SK-N-SH (cell line): ENCODE measurements around the gene MGRN1. TPM values are rescaled to one million over a fixed set of nuclear protein-coding genes. Genes with fewer than 3 reads are reported as not detected.

Experiments used
- CTCF ChIA-PET: fragments of 300-600, 350-600 bp; formaldehyde crosslinking; extraction: SDS; loops from one replicate; lab custom pipeline; 2021; lab: Yijun Ruan, JAX
- POLR2A ChIA-PET: fragments of 350-600 bp; sonication (Branson Sonifier 250); formaldehyde crosslinking; extraction: SDS; loops from one replicate; lab custom pipeline; 2020; ENCODE audit warnings: antibody characterized with exemption, inconsistent platforms; lab: Yijun Ruan, JAX
- DNase-seq: peaks from one replicate; pipeline ENCODE4 v3.0.0; 2012
- H2AFZ ChIP-seq: fragments of 200-600 bp; sonication (generic); 2 replicates; pipeline ENCODE4 v1.8.1; 2016; ENCODE audit warnings: antibody characterized with exemption, mild to moderate bottlenecking, low read depth
- H3F3A ChIP-seq: fragments of 200-600 bp; sonication (generic); replicated peaks from 2 replicates; pipeline ENCODE3; 2016; ENCODE audit warnings: antibody characterized with exemption, mild to moderate bottlenecking; ENCODE audit not compliant: insufficient read depth
- H3K27ac ChIP-seq, 2 experiments: fragments of 200-500 bp in 1 of 2; fragments of 200-600 bp in 1 of 2; sonication (Bioruptor generic) in 1 of 2; sonication (generic), shearing (Covaris generic) in 1 of 2; 2 replicates each; pipeline versions ENCODE4 v1.5.1 to v1.6.1; 2014 to 2016; ENCODE audit warnings: low read depth in 2 of 2, inconsistent platforms in 1 of 2, low read length in 1 of 2, mild to moderate bottlenecking in 1 of 2, mixed read lengths in 1 of 2
- H3K27me3 ChIP-seq: fragments of 200-600 bp; sonication (generic), shearing (Covaris generic); 2 replicates; pipeline ENCODE4 v1.6.1; 2016; ENCODE audit warnings: mixed run types; ENCODE audit not compliant: insufficient read depth
- H3K36me3 ChIP-seq, 2 experiments: fragments of 200-500 bp in 1 of 2; fragments of 200-600 bp in 1 of 2; sonication (Bioruptor generic) in 1 of 2; sonication (generic) in 1 of 2; replicated peaks in 1 of 2; 2 replicates each; pipeline versions ENCODE3 to v1.5.1; 2014 to 2016; ENCODE audit warnings: low read length in 1 of 2, mild to moderate bottlenecking in 1 of 2; ENCODE audit not compliant: insufficient read depth in 2 of 2, control insufficient read depth in 1 of 2
- H3K4me1 ChIP-seq, 2 experiments: fragments of 200-500 bp in 1 of 2; fragments of 200-600 bp in 1 of 2; sonication (Bioruptor generic) in 1 of 2; sonication (generic), shearing (Covaris generic) in 1 of 2; 2 replicates each; pipeline versions ENCODE4 v1.5.1 to v1.6.1; 2014 to 2016; ENCODE audit warnings: low read depth in 1 of 2, low read length in 1 of 2, mixed run types in 1 of 2; ENCODE audit not compliant: insufficient read depth in 2 of 2, control insufficient read depth in 1 of 2
- H3K4me2 ChIP-seq: fragments of 200-600 bp; sonication (generic), shearing (Covaris generic); 2 replicates; pipeline ENCODE4 v1.6.1; 2017; ENCODE audit warnings: mixed run types
- H3K4me3 ChIP-seq, 2 experiments: fragments of 200-500 bp in 1 of 2; fragments of 200-600 bp in 1 of 2; sonication (Bioruptor generic) in 1 of 2; sonication (generic), shearing (Covaris generic) in 1 of 2; 2 replicates each; pipeline versions ENCODE4 v1.5.1 to v1.8.1; 2014 to 2016; ENCODE audit warnings: low read depth in 2 of 2, inconsistent platforms in 1 of 2, low read length in 1 of 2, mild to moderate bottlenecking in 1 of 2, mixed read lengths in 1 of 2, moderate library complexity in 1 of 2
- H3K79me2 ChIP-seq: fragments of 200-600 bp; sonication (generic); 2 replicates; pipeline ENCODE4 v1.8.1; 2017; ENCODE audit warnings: mild to moderate bottlenecking; ENCODE audit not compliant: insufficient read depth
- H3K9ac ChIP-seq: fragments of 200-600 bp; sonication (generic); 2 replicates; pipeline ENCODE4 v1.6.1; 2017; ENCODE audit warnings: mixed run types
- H3K9me2 ChIP-seq: fragments of 200-600 bp; sonication (generic); 2 replicates; pipeline ENCODE4 v1.6.1; 2017; ENCODE audit warnings: mixed run types
- H3K9me3 ChIP-seq: fragments of 200-600 bp; sonication (generic); 2 replicates; pipeline ENCODE4 v1.6.1; 2017; ENCODE audit warnings: mixed run types, mild to moderate bottlenecking, moderate library complexity
- H4K20me1 ChIP-seq: fragments of 200-600 bp; sonication (generic); 2 replicates; pipeline ENCODE4 v1.6.1; 2017; ENCODE audit warnings: mild to moderate bottlenecking, mixed run types; ENCODE audit not compliant: insufficient read depth
- CHD2 ChIP-seq: fragments of 150-350 bp; IDR thresholded peaks from 2 replicates; pipeline ENCODE4 v1.6.1; 2018; ENCODE audit warnings: low read length; ENCODE audit not compliant: partially characterized antibody
- CTCF ChIP-seq: fragments of 200-600 bp; sonication (generic); IDR thresholded peaks from 2 replicates; pipeline ENCODE4 v1.6.1; 2017; ENCODE audit warnings: antibody characterized with exemption, mild to moderate bottlenecking, moderate library complexity
- ELF1 ChIP-seq: IDR thresholded peaks from 2 replicates; pipeline ENCODE4 v1.4.0; 2012
- FOSL2 ChIP-seq: IDR thresholded peaks from 2 replicates; pipeline ENCODE4 v1.4.0; 2012; ENCODE audit warnings: low read depth, mild to moderate bottlenecking, moderate library complexity, borderline replicate concordance
- IRF3 ChIP-seq: fragments of 150-350 bp; IDR thresholded peaks from 2 replicates; pipeline ENCODE4 v1.6.1; 2016; ENCODE audit warnings: mild to moderate bottlenecking, low read depth, low read length
- MAX ChIP-seq: IDR thresholded peaks from 2 replicates; pipeline ENCODE4 v1.4.0; 2012; ENCODE audit warnings: low read depth
- MEF2A ChIP-seq: IDR thresholded peaks from 2 replicates; pipeline ENCODE4 v1.4.0; 2012; ENCODE audit warnings: low read depth, borderline replicate concordance
- MXI1 ChIP-seq: IDR thresholded peaks from 2 replicates; pipeline ENCODE4 v1.6.1; 2012; ENCODE audit warnings: mild to moderate bottlenecking, low read depth, low read length, improper control_type of control experiment
- NFIC ChIP-seq: IDR thresholded peaks from 2 replicates; pipeline ENCODE4 v1.4.0; 2012; ENCODE audit warnings: borderline replicate concordance
- PBX3 ChIP-seq: IDR thresholded peaks from 2 replicates; pipeline ENCODE4; 2012
- POLR2AphosphoS5 ChIP-seq: IDR thresholded peaks from 2 replicates; pipeline ENCODE4 v1.6.1; 2012; ENCODE audit warnings: low read depth, low read length
- REST ChIP-seq: IDR thresholded peaks from 2 replicates; pipeline ENCODE4 v1.6.1; 2012; ENCODE audit warnings: mild to moderate bottlenecking, low read depth, low read length, moderate library complexity
- RXRA ChIP-seq: IDR thresholded peaks from 2 replicates; pipeline ENCODE4 v1.4.0; 2012; ENCODE audit warnings: low read depth, mild to moderate bottlenecking, borderline replicate concordance
- SMC3 ChIP-seq: IDR thresholded peaks from 2 replicates; pipeline ENCODE4 v1.6.1; 2012; ENCODE audit warnings: low read depth, low read length, improper control_type of control experiment
- TAF1 ChIP-seq: IDR thresholded peaks from 2 replicates; pipeline ENCODE4 v1.6.1; 2012; ENCODE audit warnings: low read depth, mild to moderate bottlenecking, low read length, moderate library complexity, borderline replicate concordance
- TCF12 ChIP-seq: IDR thresholded peaks from 2 replicates; pipeline ENCODE4 v1.4.0; 2012
- USF1 ChIP-seq: IDR thresholded peaks from 2 replicates; pipeline ENCODE4 v1.4.0; 2012; ENCODE audit warnings: low read depth, borderline replicate concordance
- USF2 ChIP-seq: fragments of 150-350 bp; IDR thresholded peaks from 2 replicates; pipeline ENCODE4 v1.6.1; 2017; ENCODE audit warnings: antibody characterized with exemption, low read length, low read depth, borderline replicate concordance
- YY1 ChIP-seq: IDR thresholded peaks from 2 replicates; pipeline ENCODE4 v1.4.0; 2012; ENCODE audit warnings: low read depth, mild to moderate bottlenecking
- WGBS: methylation state at CpG from one replicate; pipeline ENCODE4 v1.1.6; 2017; ENCODE audit warnings: low lambda C conversion rate; 5-methylcytosine and 5-hydroxymethylcytosine counted together
- polyA plus RNA-seq, 3 experiments: library from polyadenylated mRNA; depleted of rRNA; stranded (reverse); fragments of >200 nt; gene quantifications; 2 replicates each; pipeline ENCODE4 v1.2.3, GENCODE V29; 2012

MGRN1 gene
- polyA plus RNA-seq, 1 of the 3 experiments (the other 2 are of a cell fraction): 13.3 TPM

- H3K36me3 ChIP-seq: no peaks in the 10 kb centered on the region
- POLR2A ChIA-PET: no interaction called here
- no peaks in the 10 kb centered on the region for H3K27me3 ChIP-seq
- H4K20me1 ChIP-seq: no peaks in the 10 kb centered on the region
- H3K4me1 ChIP-seq: no peaks in the 10 kb centered on the region
- no peak overlapping the region for H3K4me3 ChIP-seq
- H3K9me2 ChIP-seq: no peaks in the 10 kb centered on the region
- no peak overlapping the region for H2AFZ ChIP-seq
- DNase-seq: no peak
- no peaks in the 10 kb centered on the region for H3K79me2 ChIP-seq
- CTCF ChIA-PET: no interaction called here
- H3K9me3 ChIP-seq: no peaks in the 10 kb centered on the region
- no peaks in the 10 kb centered on the region for H3F3A ChIP-seq
- peak; percentile 22; the same call in 1 of the 2 replicates for TF ChIP-seq FOSL2
- TF ChIP-seq IRF3: no peak
- TF ChIP-seq NFIC: 0 out of 2 replicates have a peak, but pooled peaks have one; percentile 16
- no peak for TF ChIP-seq MAX
- TF ChIP-seq ELF1: no peak
- H3K4me2 ChIP-seq: no peak overlapping the region
- WGBS: 47% methylated on average over 6 of the region's 6 CpGs
- no peak overlapping the region for H3K9ac ChIP-seq
- no peak overlapping the region for H3K27ac ChIP-seq
Measured at GRCh38 chr16:4580250-4580649, 44.4 kb upstream of the MGRN1 start.

GRCh38 chr16:4583906-4584305 is 40.7 kb upstream of the MGRN1 start:
- Histone ChIP-seq H3K9me3 (no peaks in the 10 kb centered on the region), H3K79me2 (no peaks in the 10 kb centered on the region), H3K9ac (no peak overlapping the region), H3K4me1 (no peaks in the 10 kb centered on the region), H3K9me2 (no peaks in the 10 kb centered on the region), H4K20me1 (no peaks in the 10 kb centered on the region), H3K27me3 (no peaks in the 10 kb centered on the region), H3K4me3 (no peak overlapping the region), H2AFZ (no peak overlapping the region), H3K4me2 (no peak overlapping the region), H3K27ac (no peak overlapping the region), H3F3A (no peaks in the 10 kb centered on the region), H3K36me3 (no peaks in the 10 kb centered on the region)
- CTCF ChIA-PET: interaction anchor here (1.3 to 5.6 kb wide), 5 partner anchors 22 to 77 kb away, joined by 3 to 64 read pairs (median 10); no protein-coding TSS in a partner anchor
- DNase-seq: no peak
- POLR2A ChIA-PET: no interaction called here
- 79% methylated on average over 4 of the region's 4 CpGs for WGBS
- TF ChIP-seq SMC3 (no peak), PBX3 (no peak), REST (no peak), TCF12 (no peak), YY1 (no peak), USF1 (no peak), TAF1 (no peak), POLR2AphosphoS5 (no peak), RXRA (no peak), MXI1 (no peak), MEF2A (no peak), CHD2 (no peak), USF2 (no peak), CTCF (no peak), NFIC (no peak)
